ENCODE data around the gene CHERP. TPM values are rescaled to one million over a fixed set of nuclear protein-coding genes. Genes with fewer than 3 reads are reported as not detected.

Gene CHERP
- total and polyA plus RNA-seq, 2 of the 8 experiments (the other 6 are each of a cell fraction or from before 2014, with no cell fraction given), result 13.9 to 73.7 TPM

GRCh38 chr19:16564842-16565241 is 22.6 kb upstream of the CHERP start:
- no peaks in the 10 kb centered on the region for H3K9me3 ChIP-seq (ENCODE audit: insufficient read depth in 2 of 2, low read depth in 1 of 2, low read length in 1 of 2)
- no peak overlapping the region for H3K9ac ChIP-seq (replicated peaks in 1 of 4; ENCODE audit: extremely low read depth in 1 of 4, low read depth in 3 of 4, low read length in 3 of 4)
- H3K18ac ChIP-seq (ENCODE audit: extremely low read depth, low read length), result no peak overlapping the region
- H3K36me3 ChIP-seq (ENCODE audit: control insufficient read depth in 2 of 4, insufficient read depth in 4 of 4, low read length in 3 of 4), result peaks cover 15 to 52% (median 16%) of the 10 kb centered on the region in 4 experiments
- H3K23ac ChIP-seq (ENCODE audit: insufficient read length), result no peak overlapping the region
- no peaks in the 10 kb centered on the region for H3K23me2 ChIP-seq (ENCODE audit: low read depth, low read length)
- no peak for FAIRE-seq
- H3K27me3 ChIP-seq (replicated peaks in 1 of 4; ENCODE audit: control insufficient read depth in 3 of 4, extremely low read depth in 1 of 4, insufficient read depth in 3 of 4, low read length in 3 of 4), result no peaks in the 10 kb centered on the region; a peak in 1 of 7 replicates
- WGBS, 2 experiments (ENCODE audit: extremely low coverage in 1 of 2, insufficient coverage in 1 of 2, insufficient read length in 1 of 2, insufficient replicate concordance in 2 of 2, low coverage in 1 of 2, low lambda C conversion rate in 2 of 2, missing lambda C conversion rate in 1 of 2), result 95% methylated on average over 6 of the region's 7 CpGs; no CpG with 5 or more reads in 1 of the 2 experiments
- H4K5ac ChIP-seq (ENCODE audit: insufficient read length, low read depth, low read length), result no peak overlapping the region
- H3K79me1 ChIP-seq (ENCODE audit: low read depth, low read length), result peaks cover under 1% of the 10 kb centered on the region; the same call in 1 of the 2 replicates
- no peaks in the 10 kb centered on the region; a peak in 2 of 7 replicates for H3K4me1 ChIP-seq (replicated peaks in 1 of 4; ENCODE audit: control insufficient read depth in 3 of 4, insufficient read depth in 4 of 4, low read length in 3 of 4)
- no peak overlapping the region for H2BK20ac ChIP-seq (ENCODE audit: low read length)
- no peak overlapping the region for H2BK120ac ChIP-seq (replicated peaks; ENCODE audit: low read depth, low read length)
- no peak overlapping the region for H3K14ac ChIP-seq (ENCODE audit: insufficient read length)
- no peak overlapping the region for H3K4me3 ChIP-seq (ENCODE audit: extremely low read depth in 1 of 4, insufficient read depth in 2 of 4, low read depth in 3 of 4, low read length in 4 of 4)
- no peak overlapping the region for H3K27ac ChIP-seq (ENCODE audit: low read depth, low read length)
- no peak overlapping the region for H3K4ac ChIP-seq (replicated peaks; ENCODE audit: insufficient read length, low read depth, low read length)
- TF ChIP-seq EP300 (IDR thresholded peaks at IDR 0.05; ENCODE audit: borderline replicate concordance in 1 of 2, low read depth in 2 of 2, low read length in 2 of 2), result no peak
- TF ChIP-seq SIN3A (conservative IDR thresholded peaks at IDR 0.05 in 1 of 2, IDR thresholded peaks at IDR 0.05 in 1 of 2; ENCODE audit: low read depth in 1 of 2, low read length in 2 of 2), result no peak
- TF ChIP-seq TBP (IDR thresholded peaks at IDR 0.05; ENCODE audit: low read depth, low read length), result no peak
- no peak for DNase-seq (ENCODE audit: low read depth in 1 of 2, low spot score in 2 of 2)
- ChIA-PET CTCF (ENCODE audit: partially characterized antibody) (interaction anchor here (1.5 kb wide), 1 partner anchor 46 kb away, joined by 3 read pairs; no protein-coding TSS in a partner anchor), POLR2A (ENCODE audit: partially characterized antibody) (interaction anchor here (0.6 to 0.8 kb wide), 2 partner anchors 15 to 35 kb away, joined by 4 read pairs; no protein-coding TSS in a partner anchor)
- peaks cover 2 to 6% of the 10 kb centered on the region in 2 experiments for H4K20me1 ChIP-seq (replicated peaks in 1 of 2; ENCODE audit: control insufficient read depth in 1 of 2, insufficient read depth in 2 of 2, low read length in 2 of 2)
- H3K79me2 ChIP-seq (ENCODE audit: control insufficient read depth in 1 of 2, insufficient read depth in 2 of 2, low read length in 2 of 2), result peaks cover 0 to 5% of the 10 kb centered on the region in 2 experiments; a peak in 2 of 4 replicates
- H4K91ac ChIP-seq (replicated peaks; ENCODE audit: insufficient read length, low read length), result no peak overlapping the region
- H2AK5ac ChIP-seq (ENCODE audit: low read depth, low read length), result no peak overlapping the region
- H2AFZ ChIP-seq (ENCODE audit: low read length), result no peak overlapping the region
- no peak overlapping the region for H3K56ac ChIP-seq (replicated peaks; ENCODE audit: insufficient read length, low read depth, low read length)
- no peak overlapping the region for H4K8ac ChIP-seq (ENCODE audit: extremely low read depth, insufficient read depth, low read length)
- H2BK15ac ChIP-seq (ENCODE audit: low read length), result no peak overlapping the region
- H2BK5ac ChIP-seq (ENCODE audit: low read depth, low read length), result no peak overlapping the region
- no peak overlapping the region for H3K4me2 ChIP-seq (ENCODE audit: insufficient read depth in 1 of 2, low read depth in 2 of 2, low read length in 2 of 2)
- H2BK12ac ChIP-seq (ENCODE audit: low read depth, low read length), result no peak overlapping the region

All from H1 (cell line).